Progenitor cell of endocrine pancreas (in vitro differentiated cells): Measurements from ENCODE around the gene LDHA. TPM values are rescaled to one million over a fixed set of nuclear protein-coding genes. Genes with fewer than 3 reads are reported as not detected.
"Not testable (repeated sequence)": the region's sequence is repeated elsewhere in the genome, so short reads cannot be mapped to it uniquely, and the experiment has no call there.

Source experiments
- DNase-seq: peaks from one replicate; pipeline ENCODE4 v3.0.0; 2021; ENCODE audit warnings: low spot score; ENCODE audit not compliant: unreplicated experiment
- H3K27ac Mint-ChIP-seq: 2 replicates; pipeline ENCODE4 v1.8.0; 2021; ENCODE audit warnings: mild to moderate bottlenecking, moderate library complexity, mixed read lengths
- H3K27me3 Mint-ChIP-seq: 2 replicates; pipeline ENCODE4 v1.8.0; 2021; ENCODE audit warnings: mixed read lengths
- H3K36me3 Mint-ChIP-seq: 2 replicates; pipeline ENCODE4 v1.8.0; 2022; ENCODE audit warnings: mixed read lengths; ENCODE audit not compliant: insufficient read depth
- H3K4me1 Mint-ChIP-seq: 2 replicates; pipeline ENCODE4 v1.8.0; 2021; ENCODE audit warnings: low read depth, mixed read lengths
- H3K4me3 Mint-ChIP-seq: 2 replicates; pipeline ENCODE4 v1.8.0; 2021; ENCODE audit warnings: low read depth, mild to moderate bottlenecking, moderate library complexity, mixed read lengths
- H3K9me3 Mint-ChIP-seq: 2 replicates; pipeline ENCODE4 v1.8.0; 2021; ENCODE audit warnings: low read depth, mixed read lengths
- CTCF ChIP-seq: fragments of 200-600 bp; sonication (generic); IDR thresholded peaks from one replicate; pipeline ENCODE4 v1.5.0; 2021; ENCODE audit warnings: antibody characterized with exemption, mild to moderate bottlenecking; ENCODE audit not compliant: unreplicated experiment
- total RNA-seq: library from RNA; stranded (reverse); gene quantifications from 2 replicates; pipeline ENCODE4 v1.2.1, GENCODE V29; 2021

LDHA gene
- total RNA-seq, 1 donor from 2014 or later = 60.6 TPM

GRCh38 chr11:18404062-18404461 lies 9.7 kb downstream of the LDHA start:
- no peak for DNase-seq
- Mint-ChIP-seq H3K36me3 (peaks cover 17% of the 10 kb centered on the region), H3K4me3 (no peak overlapping the region), H3K27ac (peak overlapping the region; percentile 24), H3K9me3 (no peaks in the 10 kb centered on the region), H3K27me3 (no peaks in the 10 kb centered on the region), H3K4me1 (no peaks in the 10 kb centered on the region)
- TF ChIP-seq CTCF = no peak

GRCh38 chr11:18407400-18407799 lies 13.0 kb downstream of the LDHA start:
- not testable (repeated sequence) for H3K4me3 Mint-ChIP-seq

GRCh38 chr11:18408558-18409291 lies 14.4 kb downstream of the LDHA start:
- no peak overlapping the region for H3K27ac Mint-ChIP-seq
- TF ChIP-seq CTCF = no peak
- H3K27me3 Mint-ChIP-seq = peaks cover 11% of the 10 kb centered on the region
- peaks cover 5% of the 10 kb centered on the region for H3K9me3 Mint-ChIP-seq
- no peak overlapping the region for H3K4me3 Mint-ChIP-seq
- H3K4me1 Mint-ChIP-seq = peaks cover 2% of the 10 kb centered on the region
- H3K36me3 Mint-ChIP-seq = peaks cover 13% of the 10 kb centered on the region
- DNase-seq = no peak

More at GRCh38 chr11:18407400-18407799, 13.0 kb downstream of the LDHA start:
- H3K27ac Mint-ChIP-seq, H3K27me3 Mint-ChIP-seq, DNase-seq, H3K9me3 Mint-ChIP-seq, H3K4me1 Mint-ChIP-seq: not testable (repeated sequence)
- peaks cover 18% of the 10 kb centered on the region for H3K36me3 Mint-ChIP-seq

- TF ChIP-seq CTCF = no peak
- H3K27me3 Mint-ChIP-seq = peaks cover 8% of the 10 kb centered on the region
- H3K27ac Mint-ChIP-seq = no peak overlapping the region
- H3K4me1 Mint-ChIP-seq = peaks cover 2% of the 10 kb centered on the region
- DNase-seq = no peak
- H3K9me3 Mint-ChIP-seq = peaks cover 3% of the 10 kb centered on the region
- no peak overlapping the region for H3K4me3 Mint-ChIP-seq
- H3K36me3 Mint-ChIP-seq = peaks cover 2% of the 10 kb centered on the region
Observed at GRCh38 chr11:18416459-18416858, 22.1 kb downstream of the LDHA start.

- H3K4me1 Mint-ChIP-seq = no peaks in the 10 kb centered on the region
- DNase-seq = no peak
- no peaks in the 10 kb centered on the region for H3K36me3 Mint-ChIP-seq
- H3K9me3 Mint-ChIP-seq = no peaks in the 10 kb centered on the region
- H3K27ac Mint-ChIP-seq = no peak overlapping the region
- H3K4me3 Mint-ChIP-seq = no peak overlapping the region
- H3K27me3 Mint-ChIP-seq = no peaks in the 10 kb centered on the region
- TF ChIP-seq CTCF = no peak
Observed at GRCh38 chr11:18419040-18419439, 24.7 kb downstream of the LDHA start.

- Mint-ChIP-seq H3K4me1 (no peaks in the 10 kb centered on the region), H3K27ac (no peak overlapping the region), H3K9me3 (no peaks in the 10 kb centered on the region), H3K36me3 (no peaks in the 10 kb centered on the region), H3K27me3 (no peaks in the 10 kb centered on the region), H3K4me3 (no peak overlapping the region)
- TF ChIP-seq CTCF = no peak
- DNase-seq = no peak
Observed at GRCh38 chr11:18420067-18420466, 25.7 kb downstream of the LDHA start.
